ENCODE measurements around the gene CCNQ.

Gene CCNQ

DNA sequence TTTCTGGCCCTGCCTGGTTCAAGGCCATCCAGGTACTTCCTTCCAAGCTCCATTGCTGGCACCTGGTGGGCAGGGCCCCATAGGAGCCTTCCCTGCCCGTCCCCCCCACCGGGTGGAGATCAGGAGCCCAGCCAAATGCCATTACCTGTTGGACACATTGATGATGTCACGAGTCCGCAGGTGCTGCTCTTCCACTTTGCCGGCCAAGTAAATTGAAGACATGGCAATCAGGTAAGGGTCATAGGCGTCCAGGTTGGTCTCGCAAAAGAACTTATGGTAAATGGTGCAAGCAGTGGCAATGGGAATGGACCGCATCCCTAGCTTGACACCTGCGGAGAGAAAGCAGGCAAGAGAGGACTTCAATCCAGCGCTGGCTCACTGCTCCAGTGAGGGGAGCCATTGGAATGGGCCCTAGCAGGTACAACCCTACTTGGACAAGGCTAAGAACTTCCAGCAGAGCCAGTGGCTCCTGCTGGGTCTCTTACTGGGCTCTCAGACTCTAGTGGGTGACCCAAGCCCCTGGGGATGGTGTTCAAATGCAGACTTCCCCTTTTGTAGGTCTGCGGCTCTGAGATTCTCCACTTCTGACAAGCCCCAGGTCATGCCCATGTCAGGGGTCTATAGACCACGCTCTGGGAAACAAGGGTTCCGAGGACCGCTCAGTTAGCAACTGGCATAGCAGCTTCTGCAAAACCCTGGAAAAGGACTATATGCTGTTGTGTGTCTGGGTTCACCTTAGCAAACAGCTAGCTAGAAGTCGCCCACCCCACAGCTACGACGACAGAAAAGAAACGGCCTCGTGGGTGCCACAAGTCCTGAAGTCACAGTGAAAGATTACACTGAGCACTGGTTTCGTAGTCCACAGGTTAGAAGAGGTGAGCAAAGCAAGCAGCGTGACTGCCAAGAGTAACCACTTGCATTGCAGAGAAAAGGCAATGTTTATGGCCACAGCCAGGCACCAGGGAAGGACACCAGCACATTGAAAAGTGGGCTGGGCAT is 2.8 kb downstream of the CCNQ start:
- no peak for TF ChIP-seq CTCF (conservative IDR thresholded peaks at IDR 0.05)
- H3K27ac ChIP-seq: no peak overlapping the region

DNA sequence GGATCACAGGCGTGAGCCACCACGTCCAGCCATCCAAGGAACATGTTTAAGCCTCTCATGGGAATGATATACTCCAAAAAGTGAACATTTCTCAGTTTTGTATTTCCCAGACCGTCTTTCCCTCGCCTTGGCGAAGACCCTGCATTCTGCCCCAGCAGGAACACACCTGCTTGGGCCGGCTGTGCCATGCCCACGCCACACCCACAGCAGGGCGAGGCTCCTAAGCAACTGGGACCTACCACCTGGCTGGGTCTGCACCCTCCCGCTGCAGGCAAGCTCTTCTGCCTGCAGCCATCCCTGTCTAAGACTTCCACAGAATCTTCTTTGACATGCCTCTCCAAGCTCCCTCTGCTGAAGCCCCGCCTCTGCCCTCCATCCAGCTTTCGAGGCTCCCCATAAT is 3.6 kb downstream of the CCNQ start:
- TF ChIP-seq CTCF (conservative IDR thresholded peaks at IDR 0.05): no peak

GRCh38 chrX:153593811-153594500 is 5.0 kb downstream of the CCNQ start:
- no peak for TF ChIP-seq CTCF (conservative IDR thresholded peaks at IDR 0.05)
- H3K27ac ChIP-seq: no peak overlapping the region

More for the DNA sequence above, 3.6 kb downstream of the CCNQ start:
- no peak overlapping the region for H3K27ac ChIP-seq

DNA sequence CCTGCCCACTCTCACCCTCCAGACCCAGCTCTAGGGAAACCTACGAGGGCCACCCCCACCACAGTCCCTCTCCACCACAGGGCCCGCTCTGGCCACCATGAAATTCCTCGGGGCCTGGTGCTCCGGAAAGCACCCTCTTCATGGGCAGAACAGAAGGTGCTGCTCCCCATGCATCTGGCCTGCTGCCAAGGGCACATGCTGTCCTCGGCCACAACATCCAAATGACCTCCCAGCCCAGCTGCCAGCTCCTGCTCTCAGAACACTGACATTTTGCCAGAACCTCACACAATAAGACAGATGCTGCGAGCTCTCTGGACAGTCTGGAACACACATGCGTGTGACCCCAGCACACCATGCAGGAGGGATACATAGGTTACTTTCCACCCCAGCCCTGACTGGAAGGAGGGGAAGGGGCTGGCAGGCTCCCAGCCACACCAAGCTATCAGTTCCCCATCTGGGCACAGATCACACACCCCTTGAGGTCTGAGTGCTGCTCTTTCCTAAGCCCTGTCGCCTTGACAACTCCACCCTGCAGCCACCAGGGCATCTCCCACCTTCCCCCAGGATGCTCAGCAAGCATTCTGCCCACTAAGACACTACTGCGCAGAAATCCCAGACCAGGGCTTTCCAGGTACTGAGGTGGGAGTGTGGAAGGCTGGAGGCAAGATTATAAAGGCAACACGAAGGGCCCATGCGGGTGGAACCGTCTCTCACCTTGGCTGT is 5.8 kb downstream of the CCNQ start:
- 0 out of 2 replicates have a peak overlapping the region, but pooled peaks have one; percentile 7 for H3K27ac ChIP-seq
- TF ChIP-seq CTCF (conservative IDR thresholded peaks at IDR 0.05): no peak

DNA sequence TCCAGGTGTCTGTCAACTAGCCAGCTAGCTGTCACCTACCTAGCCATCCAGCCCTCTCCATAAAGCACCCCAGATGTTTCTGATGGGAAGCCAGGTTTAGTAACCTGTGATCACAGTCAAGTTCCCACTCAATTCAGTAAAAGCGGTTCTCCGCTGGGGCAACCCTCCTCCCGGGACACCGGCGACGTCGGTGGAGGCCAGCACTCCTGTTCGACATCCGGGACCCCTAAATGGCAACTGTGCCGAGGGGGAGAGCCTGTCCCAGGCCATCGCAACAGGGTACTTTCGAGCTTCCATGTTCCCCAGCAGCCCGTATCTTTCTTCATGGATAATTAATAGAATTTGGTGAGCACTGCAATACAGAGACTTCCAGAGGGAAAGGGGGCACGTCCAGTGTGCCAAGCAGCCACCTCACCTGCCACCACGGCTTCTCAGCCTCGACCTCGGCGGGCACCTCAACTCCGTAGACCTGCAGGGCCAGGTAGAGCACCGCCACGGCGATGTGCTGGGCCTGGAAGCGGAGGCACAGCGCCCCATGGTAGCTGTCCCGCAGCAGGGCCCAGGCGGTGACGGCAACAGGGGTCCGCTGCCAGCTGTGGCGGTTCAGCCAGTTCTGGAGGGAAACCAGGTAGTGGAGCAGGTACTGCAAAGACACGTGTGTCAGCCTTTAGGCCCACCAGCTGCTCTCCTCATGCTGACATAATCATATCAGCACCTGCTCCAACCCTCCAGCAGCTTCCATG is 6.7 kb downstream of the CCNQ start:
- TF ChIP-seq CTCF (conservative IDR thresholded peaks at IDR 0.05): no peak
- no peak overlapping the region for H3K27ac ChIP-seq

GRCh38 chrX:153590961-153591956 is 7.7 kb downstream of the CCNQ start:
- no peak overlapping the region for H3K27ac ChIP-seq
- TF ChIP-seq CTCF (conservative IDR thresholded peaks at IDR 0.05): no peak
